ENCODE results near the gene NRXN3.

NRXN3 gene

GRCh38 chr14:79543967-79544697 is 1374.0 kb downstream of the NRXN3 start:
- no peak for DNase-seq
- H3K36me3 Mint-ChIP-seq (ENCODE audit: low read depth) = peaks cover 5% of the 10 kb centered on the region
- peaks cover 36% of the 10 kb centered on the region for H3K4me1 Mint-ChIP-seq
- H3K27me3 Mint-ChIP-seq (ENCODE audit: low read depth, poor library complexity) = peaks cover 2% of the 10 kb centered on the region
- no peaks in the 10 kb centered on the region for H3K9me3 Mint-ChIP-seq
- TF ChIP-seq, protein P1, sequence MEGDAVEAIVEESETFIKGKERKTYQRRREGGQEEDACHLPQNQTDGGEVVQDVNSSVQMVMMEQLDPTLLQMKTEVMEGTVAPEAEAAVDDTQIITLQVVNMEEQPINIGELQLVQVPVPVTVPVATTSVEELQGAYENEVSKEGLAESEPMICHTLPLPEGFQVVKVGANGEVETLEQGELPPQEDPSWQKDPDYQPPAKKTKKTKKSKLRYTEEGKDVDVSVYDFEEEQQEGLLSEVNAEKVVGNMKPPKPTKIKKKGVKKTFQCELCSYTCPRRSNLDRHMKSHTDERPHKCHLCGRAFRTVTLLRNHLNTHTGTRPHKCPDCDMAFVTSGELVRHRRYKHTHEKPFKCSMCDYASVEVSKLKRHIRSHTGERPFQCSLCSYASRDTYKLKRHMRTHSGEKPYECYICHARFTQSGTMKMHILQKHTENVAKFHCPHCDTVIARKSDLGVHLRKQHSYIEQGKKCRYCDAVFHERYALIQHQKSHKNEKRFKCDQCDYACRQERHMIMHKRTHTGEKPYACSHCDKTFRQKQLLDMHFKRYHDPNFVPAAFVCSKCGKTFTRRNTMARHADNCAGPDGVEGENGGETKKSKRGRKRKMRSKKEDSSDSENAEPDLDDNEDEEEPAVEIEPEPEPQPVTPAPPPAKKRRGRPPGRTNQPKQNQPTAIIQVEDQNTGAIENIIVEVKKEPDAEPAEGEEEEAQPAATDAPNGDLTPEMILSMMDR (IDR thresholded peaks at IDR 0.05) = peak; percentile 48
- no peak overlapping the region for H3K4me3 Mint-ChIP-seq
- no peak overlapping the region for H3K27ac Mint-ChIP-seq

DNA sequence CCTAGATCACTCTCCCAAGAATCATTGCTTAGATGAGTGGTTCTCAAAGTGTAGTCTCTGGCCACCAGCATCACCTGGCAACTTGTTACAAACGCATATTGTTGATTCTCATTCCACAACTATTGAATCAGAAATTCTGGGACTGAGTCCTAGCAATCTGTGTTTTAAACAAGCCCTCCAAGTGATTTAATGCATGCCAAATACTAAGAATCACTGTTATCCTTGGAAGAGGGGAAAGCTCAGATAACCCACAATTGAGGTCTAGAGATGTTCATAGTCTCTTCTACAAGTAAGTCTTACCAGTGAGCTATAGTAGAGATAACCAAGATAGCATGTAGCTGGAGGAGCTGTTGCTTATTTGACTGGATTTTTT is 1374.5 kb downstream of the NRXN3 start:
- Mint-ChIP-seq H3K4me1 (peaks cover 42% of the 10 kb centered on the region), H3K36me3 (ENCODE audit: low read depth) (peaks cover 5% of the 10 kb centered on the region), H3K9me3 (no peaks in the 10 kb centered on the region), H3K27ac (no peak overlapping the region), H3K27me3 (ENCODE audit: low read depth, poor library complexity) (peaks cover 2% of the 10 kb centered on the region), H3K4me3 (no peak overlapping the region)
- TF ChIP-seq, protein P1 (IDR thresholded peaks at IDR 0.05) = no peak
- no peak for DNase-seq

DNA sequence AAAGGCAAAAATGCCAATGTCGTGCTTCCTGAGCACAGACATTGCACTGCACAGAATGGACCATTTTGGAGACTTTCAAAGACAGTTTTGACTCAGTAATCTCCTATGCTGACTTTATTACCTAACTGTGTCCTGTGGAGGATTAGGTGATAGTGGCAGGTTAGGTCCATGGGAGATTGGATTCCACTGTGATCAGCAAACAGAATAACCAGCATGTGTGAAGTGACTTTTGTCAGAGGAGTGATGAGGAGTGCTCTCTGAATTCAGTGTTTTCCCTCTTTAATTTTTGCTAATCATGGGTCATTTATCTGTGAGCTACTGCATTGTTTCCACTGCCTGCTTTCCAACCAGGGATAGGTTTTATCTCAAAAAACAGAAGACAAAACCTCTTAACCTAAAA is 1378.7 kb downstream of the NRXN3 start:
- Mint-ChIP-seq H3K27me3 (ENCODE audit: low read depth, poor library complexity) (peaks cover 2% of the 10 kb centered on the region), H3K4me1 (peaks cover 71% of the 10 kb centered on the region), H3K27ac (no peak overlapping the region), H3K4me3 (no peak overlapping the region), H3K36me3 (ENCODE audit: low read depth) (peaks cover 5% of the 10 kb centered on the region), H3K9me3 (no peaks in the 10 kb centered on the region)
- TF ChIP-seq, protein P1 (IDR thresholded peaks at IDR 0.05) = no peak
- no peak for DNase-seq

- TF ChIP-seq, protein P1 (IDR thresholded peaks at IDR 0.05) = no peak
- no peaks in the 10 kb centered on the region for H3K9me3 Mint-ChIP-seq
- no peak overlapping the region for H3K4me3 Mint-ChIP-seq
- no peak for DNase-seq
- H3K27me3 Mint-ChIP-seq (ENCODE audit: low read depth, poor library complexity) = peaks cover 2% of the 10 kb centered on the region
- H3K4me1 Mint-ChIP-seq = peaks cover 75% of the 10 kb centered on the region
- no peak overlapping the region for H3K27ac Mint-ChIP-seq
- peaks cover 5% of the 10 kb centered on the region for H3K36me3 Mint-ChIP-seq (ENCODE audit: low read depth)
Observed at GRCh38 chr14:79549515-79549914, 1379.3 kb downstream of the NRXN3 start.

DNA sequence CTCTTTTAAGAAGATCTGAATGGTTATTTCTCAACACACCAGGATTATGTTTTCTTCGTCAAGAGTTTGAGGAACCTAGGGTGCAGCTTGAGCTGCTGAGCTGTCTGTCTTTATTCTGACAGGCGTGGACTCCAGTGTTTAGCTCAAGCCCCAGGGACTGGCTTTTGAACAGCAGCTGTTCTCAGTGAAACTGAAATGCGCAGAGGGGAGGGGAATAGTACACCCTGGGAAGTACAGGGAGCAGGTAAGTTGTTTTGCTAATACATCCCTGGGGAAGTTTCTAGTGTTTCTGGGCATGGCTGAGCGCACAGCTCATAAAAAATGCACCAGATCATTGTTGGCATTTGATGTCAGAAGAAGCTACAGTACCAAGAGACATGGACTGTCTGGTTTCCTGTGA is 1381.3 kb downstream of the NRXN3 start:
- peaks cover 73% of the 10 kb centered on the region for H3K4me1 Mint-ChIP-seq
- no peak overlapping the region for H3K27ac Mint-ChIP-seq
- H3K27me3 Mint-ChIP-seq (ENCODE audit: low read depth, poor library complexity) = no peaks in the 10 kb centered on the region
- no peaks in the 10 kb centered on the region for H3K9me3 Mint-ChIP-seq
- peak; percentile 3 for DNase-seq
- no peak overlapping the region for H3K4me3 Mint-ChIP-seq
- H3K36me3 Mint-ChIP-seq (ENCODE audit: low read depth) = peaks cover 5% of the 10 kb centered on the region
- TF ChIP-seq, protein P1 (IDR thresholded peaks at IDR 0.05) = no peak

DNA sequence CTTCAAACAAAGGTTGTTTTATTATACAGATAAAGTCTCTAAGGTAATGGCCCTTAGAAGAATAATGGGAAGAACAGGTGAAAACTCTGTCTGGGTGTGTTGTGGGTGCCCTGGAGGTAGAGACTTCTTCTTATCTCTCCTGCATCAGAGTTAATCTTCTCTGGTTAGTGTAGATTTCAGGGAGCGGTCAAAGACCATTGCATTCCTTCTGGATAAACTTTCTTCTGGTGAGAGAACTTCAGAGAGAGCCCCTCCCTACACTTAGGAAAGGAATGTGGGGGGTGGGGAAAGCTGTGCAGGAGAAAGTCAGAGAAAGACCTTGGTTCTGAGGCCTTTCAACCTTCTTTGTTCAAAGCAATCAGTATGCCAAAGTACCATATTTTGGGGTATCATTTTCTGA is 1382.6 kb downstream of the NRXN3 start:
- DNase-seq = peak; percentile 19
- peaks cover 5% of the 10 kb centered on the region for H3K9me3 Mint-ChIP-seq
- H3K4me3 Mint-ChIP-seq = no peak overlapping the region
- H3K27ac Mint-ChIP-seq = peak overlapping the region; percentile 16
- peaks cover 6% of the 10 kb centered on the region for H3K36me3 Mint-ChIP-seq (ENCODE audit: low read depth)
- TF ChIP-seq, protein P1 (IDR thresholded peaks at IDR 0.05) = no peak
- H3K4me1 Mint-ChIP-seq = peaks cover 67% of the 10 kb centered on the region
- no peaks in the 10 kb centered on the region for H3K27me3 Mint-ChIP-seq (ENCODE audit: low read depth, poor library complexity)

Data from nephron progenitor cell (in vitro differentiated cells).